GM18519 (cell line): ENCODE data around the gene SIX1.

Source experiments
- ATAC-seq: cut with Tn5 transposase; IDR thresholded peaks from one replicate; pipeline ENCODE4 v1.9.1; 2021; ENCODE audit warnings: mild to moderate bottlenecking, moderate library complexity; ENCODE audit not compliant: unreplicated experiment, low FRiP score

Gene SIX1

GRCh38 chr14:60616461-60616959 lies 32.8 kb downstream of the SIX1 start:
- no peak for ATAC-seq

- ATAC-seq: no peak
These were observed 47.0 kb downstream of the SIX1 start for GRCh38 chr14:60602291-60602690.

GRCh38 chr14:60599727-60600126 lies 49.5 kb downstream of the SIX1 start:
- ATAC-seq: no peak

GRCh38 chr14:60596139-60596538 lies 53.1 kb downstream of the SIX1 start:
- ATAC-seq: no peak

- no peak for ATAC-seq
These were observed 55.2 kb downstream of the SIX1 start for GRCh38 chr14:60594062-60594461.
